Measurements from ENCODE around the gene ADAMTS6.

Gene ADAMTS6

GRCh38 chr5:65132386-65132785 is 349.3 kb downstream of the ADAMTS6 start:
- H3K9me2 ChIP-seq (replicated peaks; ENCODE audit: control insufficient read depth, low read length), result no peaks in the 10 kb centered on the region
- no peaks in the 10 kb centered on the region for H3K4me1 ChIP-seq (ENCODE audit: control insufficient read depth, low read length)
- H3K79me2 ChIP-seq (ENCODE audit: control insufficient read depth, low read length), result no peaks in the 10 kb centered on the region
- H3K27me3 ChIP-seq (ENCODE audit: control insufficient read depth, low read length), result no peaks in the 10 kb centered on the region
- no peaks in the 10 kb centered on the region for H3F3A ChIP-seq (ENCODE audit: control insufficient read depth, insufficient read depth)
- H3K4me3 ChIP-seq (ENCODE audit: low read length), result no peak overlapping the region
- H3K4me2 ChIP-seq (ENCODE audit: low read length), result no peak overlapping the region
- H4K20me1 ChIP-seq (ENCODE audit: control insufficient read depth, insufficient read depth, low read depth, low read length), result no peaks in the 10 kb centered on the region
- no peak overlapping the region for H3K27ac ChIP-seq (ENCODE audit: low read depth, low read length)
- H3K9me3 ChIP-seq (ENCODE audit: control insufficient read depth, insufficient read depth, low read length), result no peaks in the 10 kb centered on the region
- no peaks in the 10 kb centered on the region for H3K36me3 ChIP-seq (ENCODE audit: control insufficient read depth, low read length)
- TF ChIP-seq EZH2phosphoT487 (IDR thresholded peaks at IDR 0.05; ENCODE audit: borderline replicate concordance, low read length) (no peak), CTCF (IDR thresholded peaks at IDR 0.05; ENCODE audit: low read depth, low read length, poor library complexity, severe bottlenecking) (no peak)

GRCh38 chr5:65128226-65128625 is 353.5 kb downstream of the ADAMTS6 start:
- Histone ChIP-seq H4K20me1 (ENCODE audit: control insufficient read depth, insufficient read depth, low read depth, low read length) (no peaks in the 10 kb centered on the region), H3K79me2 (ENCODE audit: control insufficient read depth, low read length) (no peaks in the 10 kb centered on the region), H3K4me3 (ENCODE audit: low read length) (no peak overlapping the region), H3K4me1 (ENCODE audit: control insufficient read depth, low read length) (peaks cover 18% of the 10 kb centered on the region), H3K27ac (ENCODE audit: low read depth, low read length) (no peak overlapping the region), H3K9me2 (replicated peaks; ENCODE audit: control insufficient read depth, low read length) (no peaks in the 10 kb centered on the region), H3K4me2 (ENCODE audit: low read length) (no peak overlapping the region), H3K9me3 (ENCODE audit: control insufficient read depth, insufficient read depth, low read length) (no peaks in the 10 kb centered on the region), H3K36me3 (ENCODE audit: control insufficient read depth, low read length) (no peaks in the 10 kb centered on the region), H3K27me3 (ENCODE audit: control insufficient read depth, low read length) (no peaks in the 10 kb centered on the region), H3F3A (ENCODE audit: control insufficient read depth, insufficient read depth) (no peaks in the 10 kb centered on the region)
- TF ChIP-seq EZH2phosphoT487 (IDR thresholded peaks at IDR 0.05; ENCODE audit: borderline replicate concordance, low read length) (no peak), CTCF (IDR thresholded peaks at IDR 0.05; ENCODE audit: low read depth, low read length, poor library complexity, severe bottlenecking) (no peak)

- no peaks in the 10 kb centered on the region for H4K20me1 ChIP-seq (ENCODE audit: control insufficient read depth, insufficient read depth, low read depth, low read length)
- H3F3A ChIP-seq (ENCODE audit: control insufficient read depth, insufficient read depth), result no peaks in the 10 kb centered on the region
- H3K27ac ChIP-seq (ENCODE audit: low read depth, low read length), result no peak overlapping the region
- no peak for TF ChIP-seq EZH2phosphoT487 (IDR thresholded peaks at IDR 0.05; ENCODE audit: borderline replicate concordance, low read length)
- no peak for TF ChIP-seq CTCF (IDR thresholded peaks at IDR 0.05; ENCODE audit: low read depth, low read length, poor library complexity, severe bottlenecking)
- no peak overlapping the region for H3K4me3 ChIP-seq (ENCODE audit: low read length)
- peaks cover 18% of the 10 kb centered on the region for H3K4me1 ChIP-seq (ENCODE audit: control insufficient read depth, low read length)
- no peak overlapping the region for H3K4me2 ChIP-seq (ENCODE audit: low read length)
- no peaks in the 10 kb centered on the region for H3K79me2 ChIP-seq (ENCODE audit: control insufficient read depth, low read length)
- H3K27me3 ChIP-seq (ENCODE audit: control insufficient read depth, low read length), result no peaks in the 10 kb centered on the region
- H3K9me3 ChIP-seq (ENCODE audit: control insufficient read depth, insufficient read depth, low read length), result no peaks in the 10 kb centered on the region
- no peaks in the 10 kb centered on the region for H3K9me2 ChIP-seq (replicated peaks; ENCODE audit: control insufficient read depth, low read length)
- H3K36me3 ChIP-seq (ENCODE audit: control insufficient read depth, low read length), result no peaks in the 10 kb centered on the region
Measured at GRCh38 chr5:65127161-65127901, 354.4 kb downstream of the ADAMTS6 start.
